Osteoblast (primary cell): Measurements from ENCODE around the gene CYTH4. TPM values are rescaled to one million over a fixed set of nuclear protein-coding genes. Genes with fewer than 3 reads are reported as not detected.

Experiments used
- DNase-seq: peaks from one replicate; pipeline ENCODE4 v3.0.0; 2011; ENCODE audit warnings: low spot score, mixed read lengths; ENCODE audit not compliant: insufficient read length; ENCODE audit errors: missing footprints
- H2AFZ ChIP-seq: 2 replicates; pipeline ENCODE4 v1.6.0; 2011; ENCODE audit warnings: mild to moderate bottlenecking, low read length
- H3K27ac ChIP-seq: 2 replicates; pipeline ENCODE4 v1.5.1; 2011; ENCODE audit warnings: mild to moderate bottlenecking, low read depth, low read length, moderate library complexity
- H3K27me3 ChIP-seq: 2 replicates; pipeline ENCODE4 v1.6.0; 2012; ENCODE audit warnings: mild to moderate bottlenecking, control low read depth, inconsistent platforms, low read length, moderate library complexity; ENCODE audit not compliant: insufficient read depth
- H3K36me3 ChIP-seq: 2 replicates; pipeline ENCODE4 v1.5.1; 2011; ENCODE audit warnings: mild to moderate bottlenecking, low read length, control low read depth, moderate library complexity; ENCODE audit not compliant: insufficient read depth
- H3K4me1 ChIP-seq: 2 replicates; pipeline ENCODE4 v1.5.1; 2011; ENCODE audit warnings: mild to moderate bottlenecking, low read length, control low read depth, moderate library complexity; ENCODE audit not compliant: insufficient read depth
- H3K4me2 ChIP-seq: 2 replicates; pipeline ENCODE4 v1.6.0; 2011; ENCODE audit warnings: mild to moderate bottlenecking, low read length; ENCODE audit not compliant: insufficient read depth
- H3K4me3 ChIP-seq: fragments of 200-600 bp; sonication (generic); 3 replicates; pipeline ENCODE4 v1.5.1; 2012; ENCODE audit warnings: mild to moderate bottlenecking, low read length, inconsistent platforms; ENCODE audit not compliant: insufficient read depth
- H3K79me2 ChIP-seq: 2 replicates; pipeline ENCODE4 v1.6.0; 2012; ENCODE audit warnings: mild to moderate bottlenecking, low read length, control low read depth, inconsistent platforms; ENCODE audit not compliant: insufficient read depth
- H3K9me3 ChIP-seq: 2 replicates; pipeline ENCODE4 v1.5.1; 2011; ENCODE audit warnings: low read depth, low read length, control low read depth
- H4K20me1 ChIP-seq: 2 replicates; pipeline ENCODE4 v1.6.0; 2012; ENCODE audit warnings: mild to moderate bottlenecking, low read length, control low read depth; ENCODE audit not compliant: insufficient read depth
- total RNA-seq: library from RNA; depleted of rRNA; stranded (reverse); fragments of >200 nt; gene quantifications from 2 replicates; pipeline ENCODE4 v1.2.3, GENCODE V29; 2012
- TF ChIP-seq, protein P1 (sequence below): IDR thresholded peaks from 2 replicates; pipeline ENCODE4 v1.5.1; 2011; ENCODE audit warnings: mild to moderate bottlenecking, low read depth, low read length, moderate library complexity; ENCODE audit errors: extremely low read depth

Gene CYTH4
- total RNA-seq, 1 donor = 0.72 TPM

GRCh38 chr22:37317698-37318210 lies 35.4 kb downstream of the CYTH4 start:
- H3K4me3 ChIP-seq = no peak overlapping the region
- no peaks in the 10 kb centered on the region for H3K9me3 ChIP-seq
- H4K20me1 ChIP-seq = no peaks in the 10 kb centered on the region
- no peak overlapping the region for H3K4me2 ChIP-seq
- DNase-seq = no peak
- H3K36me3 ChIP-seq = no peaks in the 10 kb centered on the region
- TF ChIP-seq, protein P1, sequence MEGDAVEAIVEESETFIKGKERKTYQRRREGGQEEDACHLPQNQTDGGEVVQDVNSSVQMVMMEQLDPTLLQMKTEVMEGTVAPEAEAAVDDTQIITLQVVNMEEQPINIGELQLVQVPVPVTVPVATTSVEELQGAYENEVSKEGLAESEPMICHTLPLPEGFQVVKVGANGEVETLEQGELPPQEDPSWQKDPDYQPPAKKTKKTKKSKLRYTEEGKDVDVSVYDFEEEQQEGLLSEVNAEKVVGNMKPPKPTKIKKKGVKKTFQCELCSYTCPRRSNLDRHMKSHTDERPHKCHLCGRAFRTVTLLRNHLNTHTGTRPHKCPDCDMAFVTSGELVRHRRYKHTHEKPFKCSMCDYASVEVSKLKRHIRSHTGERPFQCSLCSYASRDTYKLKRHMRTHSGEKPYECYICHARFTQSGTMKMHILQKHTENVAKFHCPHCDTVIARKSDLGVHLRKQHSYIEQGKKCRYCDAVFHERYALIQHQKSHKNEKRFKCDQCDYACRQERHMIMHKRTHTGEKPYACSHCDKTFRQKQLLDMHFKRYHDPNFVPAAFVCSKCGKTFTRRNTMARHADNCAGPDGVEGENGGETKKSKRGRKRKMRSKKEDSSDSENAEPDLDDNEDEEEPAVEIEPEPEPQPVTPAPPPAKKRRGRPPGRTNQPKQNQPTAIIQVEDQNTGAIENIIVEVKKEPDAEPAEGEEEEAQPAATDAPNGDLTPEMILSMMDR = no peak
- H3K27ac ChIP-seq = no peak overlapping the region
- H3K4me1 ChIP-seq = peaks cover 23% of the 10 kb centered on the region
- H3K27me3 ChIP-seq = peaks cover 8% of the 10 kb centered on the region
- H3K79me2 ChIP-seq = no peaks in the 10 kb centered on the region
- no peak overlapping the region for H2AFZ ChIP-seq

GRCh38 chr22:37318364-37319109 lies 36.2 kb downstream of the CYTH4 start:
- TF ChIP-seq, protein P1 = no peak
- no peaks in the 10 kb centered on the region for H4K20me1 ChIP-seq
- H3K4me1 ChIP-seq = peaks cover 23% of the 10 kb centered on the region
- H3K79me2 ChIP-seq = no peaks in the 10 kb centered on the region
- no peaks in the 10 kb centered on the region for H3K36me3 ChIP-seq
- no peak overlapping the region for H3K4me3 ChIP-seq
- no peak overlapping the region for H3K4me2 ChIP-seq
- H3K9me3 ChIP-seq = no peaks in the 10 kb centered on the region
- DNase-seq = peak; percentile 87
- no peak overlapping the region for H3K27ac ChIP-seq
- no peak overlapping the region for H2AFZ ChIP-seq
- peaks cover 16% of the 10 kb centered on the region for H3K27me3 ChIP-seq

DNA sequence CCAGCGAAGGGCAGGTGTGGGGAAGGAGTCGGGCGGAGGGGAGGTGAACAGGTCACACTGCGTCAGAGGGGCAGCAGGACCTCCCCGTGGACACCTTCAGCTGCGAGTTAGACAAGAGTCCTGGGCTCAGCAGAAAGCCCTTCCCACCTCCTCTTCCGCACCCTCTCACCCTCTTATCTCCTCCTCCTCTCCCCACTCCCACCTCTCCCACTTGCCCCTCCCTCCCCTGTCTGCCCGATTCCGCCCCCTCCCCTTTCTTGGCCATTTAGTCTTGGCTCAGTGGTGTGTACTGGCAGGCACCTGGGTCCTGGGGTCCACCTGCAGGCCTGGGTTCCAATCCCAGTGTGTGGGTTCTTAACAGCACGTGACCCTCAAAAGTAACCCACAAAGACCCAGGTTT lies 37.2 kb downstream of the CYTH4 start:
- Histone ChIP-seq H3K27me3 (peaks cover 25% of the 10 kb centered on the region), H3K79me2 (no peaks in the 10 kb centered on the region), H3K4me3 (no peak overlapping the region), H3K4me1 (peaks cover 14% of the 10 kb centered on the region), H2AFZ (no peak overlapping the region), H4K20me1 (no peaks in the 10 kb centered on the region), H3K4me2 (no peak overlapping the region), H3K9me3 (no peaks in the 10 kb centered on the region), H3K27ac (no peak overlapping the region), H3K36me3 (no peaks in the 10 kb centered on the region)
- TF ChIP-seq, protein P1 = no peak
- no peak for DNase-seq
